Fibroblast of villous mesenchyme (primary cell): ENCODE data around the gene UBE2L3. TPM values are rescaled to one million over a fixed set of nuclear protein-coding genes. Genes with fewer than 3 reads are reported as not detected.

ENCODE experiments used
- DNase-seq: peaks from one replicate; pipeline ENCODE4 v3.0.0-alpha.2; 2010; ENCODE audit warnings: low read depth
- H3K4me3 ChIP-seq: 2 replicates; pipeline ENCODE4 v1.5.1; 2011; ENCODE audit warnings: low read depth, mild to moderate bottlenecking, low read length
- CTCF ChIP-seq: IDR thresholded peaks from 2 replicates; pipeline ENCODE4 v1.5.1; 2012; ENCODE audit warnings: low read depth, mild to moderate bottlenecking, low read length; ENCODE audit not compliant: insufficient read depth
- total RNA-seq: library from RNA; depleted of rRNA; stranded (reverse); fragments of >200 nt; gene quantifications from 2 replicates; pipeline ENCODE4 v1.2.3, GENCODE V29; 2012

The UBE2L3 gene
- total RNA-seq, 1 donor: 56.1 TPM

GRCh38 chr22:21632237-21632895, 64.9 kb downstream of the UBE2L3 start, which contains the start of gene CCDC116:
CCDC116 (plus strand) TSS chr22:21632760; CDS start chr22:21633182, 422 bp downstream.
- H3K4me3 ChIP-seq: no peak within 1 kb of the TSS
- no peak for DNase-seq
- TF ChIP-seq CTCF: no peak

- no peak for DNase-seq
- no peak for TF ChIP-seq CTCF
- no peak overlapping the region for H3K4me3 ChIP-seq
These were observed 65.4 kb downstream of the UBE2L3 start for GRCh38 chr22:21632931-21633330.

- no peak overlapping the region for H3K4me3 ChIP-seq
- no peak for DNase-seq
- TF ChIP-seq CTCF: no peak
These were observed 66.0 kb downstream of the UBE2L3 start for GRCh38 chr22:21633481-21633880.

- H3K4me3 ChIP-seq: no peak overlapping the region
- no peak for DNase-seq
- no peak for TF ChIP-seq CTCF
These were observed 66.6 kb downstream of the UBE2L3 start for GRCh38 chr22:21634081-21634480.

GRCh38 chr22:21634844-21635243, 67.3 kb downstream of the UBE2L3 start:
- no peak overlapping the region for H3K4me3 ChIP-seq
- no peak for DNase-seq
- TF ChIP-seq CTCF: no peak

- no peak for DNase-seq
- TF ChIP-seq CTCF: no peak
- no peak overlapping the region for H3K4me3 ChIP-seq
These were observed 68.4 kb downstream of the UBE2L3 start for GRCh38 chr22:21635771-21636510.
